Adrenal gland (tissue), 12 donors: ENCODE results near the gene MICA. TPM values are rescaled to one million over a fixed set of nuclear protein-coding genes. Genes with fewer than 3 reads are reported as not detected.

Experiments used
- DNase-seq, 7 donors: peaks; one replicate each; pipeline ENCODE4 v3.0.0-alpha.2; 2019 to 2020
- H3K27ac ChIP-seq, 5 donors: fragments of 200-600 bp; sonication (generic) in 4 of 5; 1 replicate in 3 of 5; 2 replicates in 2 of 5; pipeline versions ENCODE4 v1.5.1 to v1.8.0; 2016 to 2020; ENCODE audit warnings: mild to moderate bottlenecking in 1 of 5
- H3K27me3 ChIP-seq: fragments of 200-600 bp; 2 replicates; pipeline ENCODE4 v1.8.0; 2021
- H3K36me3 ChIP-seq, 2 donors: fragments of 200-600 bp; replicated peaks in 1 of 2; 1 replicate in 1 of 2; 2 replicates in 1 of 2; pipeline versions ENCODE4 v1.5.1 to v1.8.0; 2018 to 2022
- H3K4me1 ChIP-seq, 2 donors: fragments of 200-600 bp; replicated peaks in 1 of 2; 1 replicate in 1 of 2; 2 replicates in 1 of 2; pipeline versions ENCODE4 v1.5.1 to v1.8.0; 2018 to 2021
- H3K4me3 ChIP-seq, 4 donors: fragments of 200-600 bp; sonication (generic) in 3 of 4; one replicate each; pipeline ENCODE4 v1.5.1; 2016 to 2018
- H3K9me3 ChIP-seq, 3 donors: fragments of 200-600 bp; sonication (generic) in 1 of 3; replicated peaks in 1 of 3; 1 replicate in 2 of 3; 2 replicates in 1 of 3; pipeline versions ENCODE4 v1.5.1 to v1.8.0; 2016 to 2021
- CTCF ChIP-seq, 6 experiments: fragments of 450-650 bp in 4 of 6; fragments of 200-600 bp in 2 of 6; sonication (generic) in 1 of 6; IDR thresholded peaks; 1 replicate in 5 of 6; 2 replicates in 1 of 6; pipeline versions ENCODE4 v1.5.1 to v1.8.0; 2016 to 2021; ENCODE audit warnings: antibody characterized with exemption in 6 of 6, mild to moderate bottlenecking in 2 of 6, moderate library complexity in 1 of 6
- POLR2A ChIP-seq, 2 donors: fragments of 450-650 bp; IDR thresholded peaks; one replicate each; pipeline ENCODE4 v1.6.1; 2017; ENCODE audit warnings: antibody characterized with exemption in 2 of 2, mild to moderate bottlenecking in 2 of 2, moderate library complexity in 1 of 2
- WGBS, 4 donors: extraction: QIAGEN DNeasy Blood & Tissue Kit in 2 of 4; methylation state at CpG; one replicate each; pipeline versions ENCODE4 v1.1.5 to v1.1.7; 2013 to 2017; 5-methylcytosine and 5-hydroxymethylcytosine counted together
- intact Hi-C, 2 donors: fragments of 100-400 bp; cut with DNase I; formaldehyde crosslinking; loops; one replicate each; pipeline versions ENCODE4 v1.14.1 to v1.15.0; 2022 to 2023
- polyA plus RNA-seq, 3 donors: library from polyadenylated mRNA; stranded (reverse); fragments of 200-250 nt in 2 of 3; fragments of 350-450 nt in 1 of 3; fragmentation: Illumina TruSeq in 1 of 3; extraction: RNeasy Lipid Tissue Mini Kit (QIAGEN cat#74804) in 1 of 3; gene quantifications; one replicate each; pipeline ENCODE4 v1.2.3, GENCODE V29; 2013 to 2014
- total RNA-seq, 9 donors: library from RNA; depleted of rRNA in 4 of 9; stranded (reverse); fragments of >200 nt in 4 of 9; fragments of 120-200 nt in 1 of 9; fragmentation: NEBNext Ultra II Directional in 1 of 9; extraction: Animal tissue kit (Norgen Biotek cat#: 25700) in 1 of 9; gene quantifications; one replicate each; pipeline versions ENCODE4 v1.1.0 to v1.2.4, GENCODE V29; 2013 to 2023
- donor health status: healthy with polysubstance abuse.
- donor health status: Bipolar disorder and iron deficiency.
- donor health status: DM: yes; HTN: yes; CAD: no.
- donor health status: DM: no; HTN: no; CAD: no.
- donor health status: DM: no; HTN: no; CAD: no.
- donor health status: DM: yes; HTN: yes; CAD: no.

The MICA gene
- total and polyA plus RNA-seq, 12 donors, result 12.2 to 66.0 (median 36.1) TPM

DNA sequence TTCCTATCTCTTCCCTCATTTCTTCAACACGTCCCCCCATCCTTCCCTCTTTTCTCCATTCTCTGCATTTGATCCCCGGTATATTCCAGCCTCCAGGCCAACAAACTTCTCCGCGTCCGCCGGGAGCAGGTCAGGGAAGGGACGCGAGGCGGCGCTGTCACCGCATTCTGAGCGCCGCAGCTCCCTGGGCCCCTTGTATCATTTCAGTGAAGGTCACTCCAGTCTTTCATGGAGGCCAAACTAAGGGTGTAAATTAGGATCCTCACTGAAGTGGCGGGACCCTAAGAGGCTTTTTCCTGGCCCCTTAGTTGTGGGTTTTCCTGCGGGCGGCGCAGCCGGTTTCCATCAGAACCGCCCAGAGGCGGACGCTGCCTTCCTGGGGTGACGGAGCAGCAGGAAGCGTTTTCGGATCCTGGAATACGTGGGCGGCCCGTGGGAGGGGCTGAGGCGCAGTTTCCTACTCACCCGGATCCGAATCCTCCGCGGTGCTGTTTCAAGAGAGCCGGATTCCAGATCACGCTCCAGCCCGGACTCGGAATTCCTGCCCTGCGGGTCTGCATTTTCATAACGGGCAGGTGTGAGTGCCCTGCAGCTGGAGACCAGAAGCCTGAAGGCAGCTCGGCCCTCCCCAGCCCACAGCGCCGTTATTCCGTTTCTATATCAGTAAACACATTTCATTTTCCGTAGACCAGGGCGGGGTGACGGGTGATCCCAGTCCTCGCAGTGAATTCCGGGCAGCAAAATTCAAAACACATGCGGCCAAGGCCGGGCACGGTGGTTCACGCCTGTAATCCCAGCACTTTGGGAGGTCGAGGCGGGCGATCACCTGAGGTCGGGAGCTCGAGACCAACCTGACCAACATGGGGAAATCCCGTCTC is 3.6 kb upstream of the MICA start:
- Histone ChIP-seq H3K27ac (peak overlapping the region; percentile 89 to 98 (median 97)), H3K4me3 (peak overlapping the region; percentile 21 to 83 (median 58)), H3K36me3 (no peaks in the 10 kb centered on the region), H3K9me3 (no peaks in the 10 kb centered on the region), H3K4me1 (peaks cover 23 to 36% of the 10 kb centered on the region in 2 donors), H3K27me3 (no peaks in the 10 kb centered on the region)
- DNase-seq, result peak; percentile 87 to 95 (median 94)
- peak in 1 of 2 donors; percentile 74 for TF ChIP-seq POLR2A (IDR thresholded peaks at IDR 0.05)
- peak; percentile 73 to 98 (median 92) for TF ChIP-seq CTCF (IDR thresholded peaks at IDR 0.05)
- 0% methylated on average over 35 to 57 of the region's 57 CpGs for WGBS, 4 donors
- intact Hi-C loops, result loop anchor here in 1 of 2 donors (5.0 kb wide), 1 partner anchor 42 kb away; no protein-coding TSS in a partner anchor

DNA sequence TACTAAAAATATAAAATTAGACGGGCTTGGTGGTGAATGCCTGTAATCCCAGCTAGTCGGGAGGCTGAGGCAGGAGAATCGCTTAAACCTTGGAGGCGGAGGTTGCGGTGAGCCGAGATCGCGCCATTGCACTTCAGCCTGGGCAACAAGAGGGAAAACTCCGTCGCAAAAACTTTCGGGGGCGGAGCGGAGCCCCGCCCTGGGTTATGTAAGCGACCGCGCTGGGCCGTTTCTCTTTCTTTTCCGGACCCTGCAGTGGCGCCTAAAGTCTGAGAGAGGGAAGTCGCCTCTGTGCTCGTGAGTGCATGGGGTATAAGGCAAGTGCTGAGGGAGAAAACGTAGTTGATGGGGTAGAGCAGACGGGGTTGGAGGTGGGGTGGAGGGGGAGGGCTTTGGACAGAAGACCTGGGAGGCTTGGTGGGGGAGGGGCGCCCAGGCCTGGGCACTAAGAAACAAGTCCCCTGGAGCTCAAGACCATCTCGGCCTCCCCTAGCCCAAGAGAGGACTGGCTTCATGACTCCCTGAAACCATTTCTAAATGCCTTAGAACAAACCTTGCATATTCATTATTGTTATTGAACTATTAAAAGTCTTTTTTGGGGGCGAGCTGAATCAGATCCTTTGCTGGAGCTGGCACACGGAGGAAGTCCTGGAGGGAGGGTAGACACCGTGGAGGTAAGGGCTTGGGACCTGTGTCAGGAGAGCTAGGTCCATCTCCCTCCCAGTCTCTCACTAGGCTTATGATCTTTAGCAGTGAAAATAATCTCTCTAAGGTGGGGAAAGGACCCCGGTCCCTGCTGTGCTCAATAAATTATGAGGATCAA is 2.7 kb upstream of the MICA start:
- no peaks in the 10 kb centered on the region for H3K9me3 ChIP-seq
- H3K4me1 ChIP-seq, result peaks cover 23 to 39% of the 10 kb centered on the region in 2 donors
- peak; percentile 71 to 90 (median 84) for DNase-seq
- no peaks in the 10 kb centered on the region for H3K27me3 ChIP-seq
- H3K27ac ChIP-seq, result peak overlapping the region; percentile 89 to 98 (median 97)
- H3K36me3 ChIP-seq, result no peaks in the 10 kb centered on the region
- peak overlapping the region; percentile 21 to 83 (median 58) for H3K4me3 ChIP-seq
- intact Hi-C loops, result no loop called here
- 2 to 4% (median 2%) methylated on average over 28 to 30 of the region's 30 CpGs for WGBS, 4 donors
- peak in 1 of 2 donors; percentile 56 for TF ChIP-seq POLR2A (IDR thresholded peaks at IDR 0.05)
- no peak for TF ChIP-seq CTCF (IDR thresholded peaks at IDR 0.05)

DNA sequence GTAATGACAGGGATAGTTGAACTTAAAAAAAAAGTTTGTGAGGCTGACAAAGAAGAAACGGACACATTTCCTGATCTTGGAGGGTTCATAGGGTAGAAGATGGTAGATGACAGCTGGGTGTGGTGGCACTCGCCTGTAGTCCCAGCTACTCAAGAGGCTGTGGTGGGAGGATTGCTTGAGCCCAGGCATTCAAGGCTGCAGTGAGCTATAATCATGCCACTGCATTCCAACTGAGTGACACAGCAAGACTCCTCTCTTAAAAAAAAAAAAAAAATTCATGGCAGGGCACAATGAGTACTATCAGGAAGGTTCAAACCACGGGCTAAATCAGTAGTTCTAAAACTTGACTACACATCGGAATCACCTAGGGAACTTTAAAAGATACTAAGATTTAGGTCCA is 2.0 kb upstream of the MICA start:
- 15 to 22% (median 20%) methylated on average over 4 of the region's 4 CpGs for WGBS, 4 donors
- no peaks in the 10 kb centered on the region for H3K36me3 ChIP-seq
- H3K27ac ChIP-seq, result peak overlapping the region; percentile 89 to 98 (median 97)
- H3K27me3 ChIP-seq, result no peaks in the 10 kb centered on the region
- H3K4me1 ChIP-seq, result peaks cover 23 to 43% of the 10 kb centered on the region in 2 donors
- intact Hi-C loops, result no loop called here
- TF ChIP-seq CTCF (IDR thresholded peaks at IDR 0.05) (peak in 1 of 6 experiments; percentile 2), POLR2A (IDR thresholded peaks at IDR 0.05) (peak; percentile 73 to 98)
- H3K4me3 ChIP-seq, result peak overlapping the region in 2 of 4 donors; percentile 33 to 82
- peak; percentile 66 to 92 (median 84) for DNase-seq
- H3K9me3 ChIP-seq, result no peaks in the 10 kb centered on the region
